Posterior vena cava (tissue), 2 donors: Measurements from ENCODE around the gene SMAP1. TPM values are rescaled to one million over a fixed set of nuclear protein-coding genes. Genes with fewer than 3 reads are reported as not detected.

Experiments
- DNase-seq: peaks from one replicate; pipeline ENCODE4 v3.0.0-alpha.2; 2020; ENCODE audit warnings: low spot score
- intact Hi-C, 2 donors: fragments of 100-400 bp; cut with DNase I; formaldehyde crosslinking; loops; one replicate each; pipeline versions ENCODE4 v1.14.1 to v1.14.2; 2022 to 2023
- long read RNA-seq, 2 donors: library from polyadenylated mRNA; unstranded; transcript quantifications; one replicate each; pipeline ENCODE4 v2.0.0, GENCODE V29; 2020 to 2021
- total RNA-seq, 2 donors: library from RNA; stranded (reverse); fragmentation: NEBNext Ultra II Directional; extraction: Animal tissue kit (Norgen Biotek cat#: 25700); gene quantifications; one replicate each; pipeline ENCODE4 v1.2.1, GENCODE V29; 2021
- donor health status: DM: yes; HTN: yes; CAD: no.
- donor health status: DM: yes; HTN: yes; CAD: no.

SMAP1 gene
- 10 to 100 TPM; 22.5 to 26.1 TPM for total RNA-seq
- long read RNA-seq, donor 1, transcript SMAP1-201 (10 exons, 2,403 nt), result major isoform, 10 of 19 reads
- long read RNA-seq, donor 1, partial matches to known transcripts, result 2 of 19 reads
- long read RNA-seq, donor 1, other reads (novel, unspliced or antisense), result 4 of 19 reads
- long read RNA-seq, donor 2, partial matches to known transcripts, result 5 of 16 reads
- long read RNA-seq, donor 2, other reads (novel, unspliced or antisense), result 7 of 16 reads

DNA sequence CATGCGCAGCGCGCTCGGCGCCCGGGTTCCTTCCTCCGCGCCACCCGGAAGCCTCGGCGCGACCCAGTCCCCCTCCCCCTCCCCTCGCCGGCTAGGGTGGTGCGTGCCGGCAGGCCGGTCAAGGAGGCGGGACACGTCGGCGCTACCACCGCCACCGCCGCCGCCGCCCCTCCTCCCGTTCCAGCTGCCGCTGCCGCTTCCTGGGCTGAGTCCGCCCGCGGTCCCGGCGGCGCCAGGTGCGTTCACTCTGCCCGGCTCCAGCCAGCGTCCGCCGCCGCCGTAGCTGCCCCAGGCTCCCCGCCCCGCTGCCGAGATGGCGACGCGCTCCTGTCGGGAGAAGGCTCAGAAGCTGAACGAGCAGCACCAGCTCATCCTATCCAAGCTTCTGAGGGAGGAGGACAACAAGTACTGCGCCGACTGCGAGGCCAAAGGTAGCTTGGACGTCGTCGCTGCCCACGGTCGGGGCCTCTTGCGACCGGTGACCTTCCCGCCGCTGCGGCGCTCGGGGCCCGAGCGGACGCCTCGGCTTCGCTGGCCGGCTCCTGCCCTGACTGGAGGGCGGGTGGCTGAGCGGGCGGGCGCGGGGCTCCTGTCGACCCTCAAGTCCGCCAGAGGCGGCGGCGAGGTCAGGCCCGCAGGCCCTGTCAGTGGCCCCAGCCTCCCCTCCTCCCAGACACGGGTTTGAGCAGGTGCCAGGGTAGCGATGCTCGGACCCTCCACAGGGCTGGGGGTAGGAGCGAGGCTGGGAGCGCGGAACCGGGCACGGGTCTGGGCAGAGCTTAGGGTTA is at the start of gene SMAP1:
Gene SMAP1 (plus strand): TSS at position 173 of the 788 bp plus-strand sequence. CDS start 141 bp downstream, at position 314.
- intact Hi-C loops, result loop anchor here in 1 of 2 donors (10.0 kb wide), 1 partner anchor 113 kb away; no protein-coding TSS in a partner anchor
- peak; percentile 98 for DNase-seq

DNA sequence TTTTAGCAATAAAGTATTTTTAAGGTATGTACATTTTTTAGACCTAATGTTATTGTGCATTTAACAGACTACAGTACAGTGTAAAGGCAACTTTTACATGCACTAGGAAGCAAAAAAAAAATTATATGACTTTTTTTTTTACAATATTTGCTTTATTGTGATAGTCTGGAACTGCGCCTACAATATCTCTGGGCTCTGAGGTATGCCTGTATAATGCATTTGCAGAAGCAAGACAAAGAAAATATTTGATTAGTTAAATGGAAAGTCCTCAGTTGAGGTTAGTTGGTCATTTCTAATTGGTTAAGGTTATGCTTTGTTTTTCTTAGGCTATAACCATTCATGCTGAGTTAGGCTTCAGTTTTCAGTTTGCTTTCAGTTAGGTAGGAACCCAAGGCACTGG is 46.9 kb upstream of the SMAP1 start:
- no peak for DNase-seq
- intact Hi-C loops, result no loop called here

DNA sequence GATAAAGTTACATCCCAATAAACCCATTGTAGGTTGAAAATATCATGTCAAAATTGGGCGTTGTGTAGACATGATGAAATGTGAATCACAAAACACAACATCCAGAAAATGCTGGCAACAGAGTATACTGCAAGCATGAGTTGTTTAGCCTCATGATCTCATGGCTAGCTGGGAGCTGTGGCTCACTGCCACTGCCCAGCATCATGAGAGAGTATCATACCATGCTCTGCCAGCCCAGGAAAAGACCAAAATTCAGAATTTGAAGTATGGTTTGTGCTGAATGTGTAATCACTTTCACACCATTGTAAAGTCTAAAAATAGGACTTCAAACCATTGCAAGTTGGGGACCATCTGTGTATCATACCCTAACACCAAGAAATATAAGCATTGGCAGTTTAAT is 45.2 kb upstream of the SMAP1 start:
- DNase-seq, result no peak
- intact Hi-C loops, result no loop called here

DNA sequence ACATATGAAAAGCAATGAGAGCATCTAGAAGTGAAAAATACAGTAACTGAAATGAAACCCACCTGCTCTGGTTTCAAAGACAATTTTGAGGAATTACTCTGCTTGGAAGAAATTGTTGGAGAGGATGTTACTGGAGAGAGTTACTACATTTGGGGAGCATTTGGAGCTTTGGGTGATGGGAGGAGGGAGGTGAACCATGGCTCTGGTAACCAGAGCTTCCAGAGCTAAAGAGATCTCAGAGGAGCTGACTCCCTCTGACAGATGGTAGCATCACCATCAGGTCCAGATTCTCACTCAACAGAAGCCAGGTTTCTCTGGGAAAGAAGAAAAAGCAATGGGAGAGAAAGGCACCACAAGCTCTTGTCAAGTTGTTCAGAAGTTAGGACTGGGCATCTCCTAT is 42.2 kb upstream of the SMAP1 start:
- intact Hi-C loops, result loop anchor here in 1 of 2 donors (2.0 kb wide), 1 partner anchor 47 kb away; no protein-coding TSS in a partner anchor
- no peak for DNase-seq

DNA sequence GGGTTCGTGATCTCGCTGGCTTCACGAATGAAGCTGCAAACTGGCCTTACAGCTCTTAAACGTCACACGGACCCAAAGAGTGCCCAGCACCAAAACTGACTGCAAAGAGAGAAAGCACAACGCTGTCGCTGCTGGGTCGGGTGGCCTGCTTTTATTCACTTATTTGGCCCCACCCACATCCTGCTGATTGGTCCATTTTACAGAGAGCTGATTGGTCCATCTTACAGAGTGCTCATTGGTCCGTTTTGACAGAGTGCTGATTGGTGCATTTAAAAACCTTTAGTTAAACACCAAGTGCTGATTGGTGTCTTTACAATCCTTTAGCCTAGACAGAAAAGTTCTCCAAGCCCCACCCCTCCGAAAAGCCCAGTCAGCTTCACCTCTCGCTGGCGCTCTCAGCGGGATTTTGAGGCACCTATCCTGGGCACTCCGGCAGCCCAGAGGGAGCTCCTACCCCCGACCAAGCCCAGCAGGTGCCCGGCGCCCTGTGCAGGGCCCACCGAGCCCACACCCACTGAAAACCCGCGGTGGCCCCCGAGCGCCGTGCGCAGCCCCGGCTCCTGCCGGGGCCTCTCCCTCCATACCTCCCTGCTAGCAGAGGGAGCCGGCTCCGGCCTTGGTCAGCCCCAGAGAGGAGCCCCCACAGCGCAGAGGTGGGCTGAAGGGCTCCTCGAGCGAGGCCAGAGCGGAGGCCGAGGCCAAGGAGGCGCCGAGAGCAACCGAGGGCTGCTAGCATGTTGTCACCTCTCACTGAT is 40.0 kb upstream of the SMAP1 start:
- DNase-seq, result no peak
- intact Hi-C loops, result no loop called here

DNA sequence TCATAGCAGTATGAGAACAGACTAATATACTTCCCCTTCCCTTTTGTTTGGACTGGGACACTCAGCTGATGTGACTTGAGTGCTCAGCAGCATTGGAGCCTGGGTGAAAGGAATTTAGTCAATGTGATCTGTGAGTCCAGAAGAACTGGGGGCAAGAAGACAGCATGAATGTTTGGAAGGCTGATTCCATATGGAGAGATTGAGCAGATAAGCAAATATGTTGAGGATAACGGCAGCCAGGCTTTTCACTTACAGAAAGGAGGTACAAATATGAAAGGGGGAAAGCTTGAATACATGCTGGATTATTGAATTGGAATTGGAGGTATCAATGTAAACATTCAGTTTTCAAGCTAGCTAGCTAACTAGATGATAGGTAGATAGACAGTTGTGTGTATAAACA is 37.8 kb upstream of the SMAP1 start:
- intact Hi-C loops, result no loop called here
- DNase-seq, result no peak

DNA sequence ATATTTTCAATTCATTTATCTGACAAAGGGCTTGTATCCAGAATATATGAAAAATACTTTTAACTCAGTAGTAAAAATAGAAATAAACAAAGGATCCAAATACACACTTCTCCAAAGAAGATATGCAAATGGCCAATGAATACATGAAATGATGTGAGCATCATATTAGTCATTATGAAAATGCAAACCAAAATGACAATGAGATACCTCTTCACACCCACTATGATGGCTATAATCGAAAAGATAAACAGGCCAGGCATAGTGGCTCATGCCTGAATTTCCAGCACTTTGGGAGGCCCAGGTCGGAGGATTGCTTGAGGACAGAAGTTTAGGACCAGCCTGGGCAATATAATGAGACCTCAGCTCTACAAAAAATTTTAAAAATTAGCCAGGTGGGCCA is 33.8 kb upstream of the SMAP1 start:
- no peak for DNase-seq
- intact Hi-C loops, result no loop called here

DNA sequence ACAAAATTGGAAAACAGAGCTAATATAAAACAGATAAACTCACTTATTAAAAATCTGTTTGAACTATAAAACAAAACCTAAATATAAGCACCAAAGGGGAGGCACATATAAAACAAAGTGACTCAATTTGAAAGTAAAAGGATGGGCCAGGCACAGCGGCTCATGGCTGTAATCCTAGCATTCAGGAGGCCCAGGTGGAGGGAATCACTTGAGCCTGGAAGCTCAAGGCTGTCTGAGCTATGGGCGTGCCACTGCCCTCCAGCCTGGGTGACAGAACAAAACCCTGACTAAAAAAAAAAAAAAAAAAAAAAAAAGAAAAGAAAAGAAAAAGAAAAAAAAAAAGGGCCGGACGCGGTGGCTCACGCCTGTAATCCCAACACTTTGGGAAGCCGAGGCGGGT is 31.1 kb upstream of the SMAP1 start:
- DNase-seq, result no peak
- intact Hi-C loops, result no loop called here

DNA sequence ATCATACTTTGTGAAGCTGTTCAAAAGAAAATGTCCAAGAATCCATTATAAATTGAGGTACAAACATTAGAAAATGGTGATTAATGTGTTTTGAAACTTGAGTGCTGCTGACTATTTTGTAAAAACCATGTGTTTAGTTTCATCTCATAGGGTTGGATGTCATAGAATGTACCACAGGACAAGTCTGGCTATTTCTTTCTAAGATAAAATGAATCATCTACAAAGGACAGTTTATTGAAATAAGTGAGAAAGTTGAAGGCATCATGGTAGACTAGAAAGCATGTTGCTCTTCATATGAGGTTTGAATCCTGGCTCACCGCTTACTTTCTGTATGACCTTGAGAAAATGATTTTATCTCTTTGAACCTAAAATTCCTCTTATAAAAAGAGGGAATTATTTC is 29.2 kb upstream of the SMAP1 start:
- intact Hi-C loops, result no loop called here
- DNase-seq, result no peak

DNA sequence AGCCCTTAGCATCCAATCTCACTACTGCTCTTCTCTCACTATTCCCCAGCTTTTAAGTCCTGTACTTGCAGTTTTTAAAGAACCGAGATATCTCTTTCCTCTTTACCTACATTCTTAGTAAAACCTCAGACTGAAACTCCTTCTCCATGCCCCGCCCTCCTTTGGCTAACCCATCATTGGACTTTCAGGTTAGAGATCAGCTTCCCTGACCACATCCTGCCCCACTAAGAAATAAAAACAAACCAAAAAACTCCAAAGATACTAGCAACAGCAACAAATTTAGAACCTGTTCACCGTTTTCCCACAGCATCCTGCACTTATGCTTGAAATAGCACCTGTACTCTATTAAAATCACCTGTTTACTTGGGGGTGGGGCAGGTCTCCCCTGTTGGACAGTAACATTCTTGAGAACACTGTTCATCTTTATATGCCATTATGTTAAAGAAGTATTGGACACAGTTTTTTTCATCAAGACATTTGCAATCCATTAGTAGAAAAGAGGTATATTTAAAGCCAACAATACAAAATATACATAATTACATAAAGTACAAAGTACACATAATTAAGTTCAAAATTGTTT is 16.3 kb upstream of the SMAP1 start:
- DNase-seq, result no peak
- intact Hi-C loops, result no loop called here

DNA sequence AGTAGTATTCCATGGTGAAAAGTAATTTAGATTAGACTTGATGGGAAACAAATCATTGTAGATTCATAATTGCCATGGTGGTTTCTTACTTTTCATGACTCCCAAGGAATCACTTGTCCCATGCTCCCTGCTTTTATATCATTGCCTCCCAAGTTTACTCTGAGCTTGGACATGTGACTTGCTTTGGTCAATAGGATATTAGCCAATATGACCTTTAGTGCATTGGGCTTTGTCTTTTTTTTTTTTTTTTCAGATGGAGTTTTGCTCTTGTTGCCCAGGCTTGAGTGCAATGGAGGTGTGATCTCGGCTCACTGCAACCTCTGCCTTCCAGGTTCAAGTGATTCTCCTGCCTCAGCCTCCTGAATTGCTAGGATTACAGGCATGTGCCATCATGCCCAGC is 15.5 kb upstream of the SMAP1 start:
- intact Hi-C loops, result no loop called here
- no peak for DNase-seq

DNA sequence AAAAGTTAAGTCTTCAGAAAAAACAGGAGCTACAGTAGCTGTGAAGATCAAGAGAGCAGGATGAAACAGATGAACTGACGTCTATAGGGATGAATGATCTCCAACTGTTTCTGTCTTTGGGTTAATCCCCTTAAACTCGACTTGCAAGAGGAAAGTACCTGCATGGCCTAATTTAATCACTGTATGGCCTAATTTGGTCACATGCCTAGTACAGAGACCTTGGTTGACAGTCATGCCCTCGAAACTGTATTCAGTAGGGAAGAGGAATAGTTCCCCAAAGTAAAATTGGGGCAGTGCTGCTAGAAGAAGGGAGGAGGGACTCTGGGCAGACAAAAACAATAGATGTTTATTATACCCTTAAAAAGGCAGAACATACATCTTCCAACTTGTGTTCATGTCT is 10.0 kb upstream of the SMAP1 start:
- no peak for DNase-seq
- intact Hi-C loops, result no loop called here

DNA sequence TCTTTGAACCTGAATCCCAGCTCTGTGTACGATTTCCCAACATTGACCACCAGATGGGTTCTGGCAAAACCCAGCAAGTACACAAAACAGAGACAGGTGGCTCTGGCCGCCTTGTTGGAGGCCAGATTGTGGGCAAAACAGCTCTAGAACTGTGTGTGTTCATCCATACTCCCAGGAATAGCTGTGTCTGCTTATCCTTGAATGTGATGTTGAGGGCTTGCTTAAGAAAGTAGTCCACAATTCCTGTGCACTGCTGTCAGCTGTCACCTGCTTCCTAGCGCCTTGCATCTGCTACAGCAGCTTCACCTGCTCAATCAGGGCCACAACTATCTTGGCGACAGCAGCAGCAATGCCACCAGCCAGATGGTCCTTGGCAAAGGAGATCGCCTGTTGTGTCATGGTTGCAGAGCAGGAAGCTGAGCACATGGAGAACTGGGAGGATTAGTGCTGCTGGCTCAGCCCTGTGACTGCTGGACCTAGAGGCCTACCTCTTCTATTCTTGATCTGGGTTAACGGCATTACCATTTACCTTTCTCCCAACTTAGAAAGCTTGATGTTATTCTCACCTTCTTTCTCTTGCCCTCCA is 3.7 kb upstream of the SMAP1 start:
- no peak for DNase-seq
- intact Hi-C loops, result loop anchor here in 1 of 2 donors (10.0 kb wide), 1 partner anchor 109 kb away; no protein-coding TSS in a partner anchor

DNA sequence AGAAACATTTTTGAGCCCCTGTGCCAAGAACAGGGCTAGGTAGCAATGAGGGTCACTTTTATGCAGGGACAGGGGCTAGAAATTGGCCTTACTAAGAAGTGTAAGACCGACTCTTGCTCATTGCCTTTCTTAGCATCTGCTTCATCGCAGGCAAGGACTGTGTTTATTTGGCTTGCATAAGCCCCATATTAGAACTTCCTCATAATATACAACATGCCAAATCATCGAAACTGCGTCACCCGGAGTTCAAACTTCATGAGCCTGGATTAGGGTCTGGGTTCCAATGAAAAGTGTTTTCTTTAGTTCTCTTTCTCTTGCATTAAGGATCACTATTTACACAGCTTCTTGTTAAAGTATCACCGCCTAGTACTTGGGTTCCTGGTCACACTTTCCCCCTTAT is 977 bp upstream of the SMAP1 start:
- no peak for DNase-seq
- intact Hi-C loops, result loop anchor here in 1 of 2 donors (10.0 kb wide), 1 partner anchor 112 kb away; no protein-coding TSS in a partner anchor

DNA sequence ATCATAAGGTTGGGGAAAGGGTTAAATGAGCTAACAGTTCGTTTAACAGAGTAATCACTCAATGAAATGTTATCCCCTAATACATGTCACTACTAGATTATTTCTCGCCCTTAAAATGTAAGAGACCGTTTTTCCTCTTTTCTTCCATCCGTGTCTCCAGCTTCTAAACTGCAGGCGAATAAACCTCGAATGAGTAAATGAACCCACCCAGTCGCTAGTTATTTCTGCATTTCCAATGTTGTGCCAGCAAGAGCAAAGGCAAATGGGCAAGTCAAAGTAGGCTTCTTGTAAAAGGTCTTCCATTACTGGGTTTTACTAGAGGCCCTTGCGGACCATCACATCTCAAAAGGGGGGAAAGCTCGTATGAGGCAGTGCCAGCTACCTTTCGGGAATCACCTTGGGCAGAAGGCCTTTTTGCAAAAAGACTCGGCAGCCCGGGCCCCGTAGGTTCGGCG is 400 bp upstream of the SMAP1 start:
- intact Hi-C loops, result loop anchor here in 1 of 2 donors (10.0 kb wide), 1 partner anchor 112 kb away; no protein-coding TSS in a partner anchor

DNA sequence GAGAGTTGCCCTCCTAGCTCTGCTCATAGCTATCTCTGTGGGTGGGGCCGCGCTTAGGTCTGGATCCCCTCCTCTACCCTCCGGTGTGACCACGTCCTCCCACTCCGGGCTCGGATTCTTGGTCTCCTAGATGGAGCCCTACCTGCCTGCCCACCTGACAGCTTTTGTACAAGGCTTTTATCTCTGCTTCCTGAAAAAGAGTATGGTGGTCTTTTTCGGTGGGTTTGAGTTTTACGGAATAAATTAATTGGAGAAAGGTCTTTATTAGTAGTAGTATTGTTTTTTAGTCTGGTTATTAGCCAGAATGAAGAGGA is 773 bp downstream of the SMAP1 start:
- no peak for DNase-seq
- intact Hi-C loops, result loop anchor here in 1 of 2 donors (10.0 kb wide), 1 partner anchor 114 kb away; no protein-coding TSS in a partner anchor

More for the DNA sequence above, 400 bp upstream of the SMAP1 start:
- no peak for DNase-seq

DNA sequence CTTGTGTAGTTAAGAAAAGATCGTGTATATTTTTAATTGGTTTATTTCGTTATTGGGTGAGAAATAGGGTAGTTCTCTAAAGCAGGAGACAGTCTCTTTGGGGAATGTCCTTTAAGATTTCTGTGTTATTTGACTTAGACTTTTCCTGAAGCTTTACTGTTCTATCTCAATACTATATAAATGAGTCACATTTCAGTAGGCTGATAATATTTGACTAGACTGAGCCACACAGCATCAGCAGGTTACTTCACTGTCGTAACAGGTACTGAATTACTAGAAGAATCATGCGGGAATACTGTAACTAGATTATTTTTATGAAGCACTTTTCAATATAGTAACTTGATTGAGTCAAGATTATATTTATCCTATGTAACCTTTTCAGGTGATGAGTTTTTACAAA is 1.4 kb downstream of the SMAP1 start:
- intact Hi-C loops, result loop anchor here in 1 of 2 donors (10.0 kb wide), 1 partner anchor 114 kb away; no protein-coding TSS in a partner anchor
- no peak for DNase-seq

DNA sequence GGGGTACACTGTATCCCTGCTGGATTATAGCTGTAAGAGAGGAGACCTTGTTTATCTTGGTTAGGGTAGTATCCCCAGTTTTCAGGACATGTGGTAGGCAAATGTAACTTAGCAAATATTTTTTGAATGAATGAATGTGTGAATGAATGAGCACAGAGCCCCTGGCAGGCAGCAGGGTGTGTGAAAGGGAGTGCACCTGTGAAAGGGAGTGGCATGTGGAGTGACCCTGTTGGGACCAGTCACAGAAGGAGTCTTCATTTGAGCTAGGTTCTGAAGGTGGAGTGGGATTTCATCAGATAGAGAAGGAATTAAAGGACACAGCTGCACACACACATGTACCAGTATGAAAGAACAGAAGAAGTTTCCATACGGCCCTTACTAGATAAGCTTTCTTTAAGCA is 4.9 kb downstream of the SMAP1 start:
- intact Hi-C loops, result no loop called here
- no peak for DNase-seq

DNA sequence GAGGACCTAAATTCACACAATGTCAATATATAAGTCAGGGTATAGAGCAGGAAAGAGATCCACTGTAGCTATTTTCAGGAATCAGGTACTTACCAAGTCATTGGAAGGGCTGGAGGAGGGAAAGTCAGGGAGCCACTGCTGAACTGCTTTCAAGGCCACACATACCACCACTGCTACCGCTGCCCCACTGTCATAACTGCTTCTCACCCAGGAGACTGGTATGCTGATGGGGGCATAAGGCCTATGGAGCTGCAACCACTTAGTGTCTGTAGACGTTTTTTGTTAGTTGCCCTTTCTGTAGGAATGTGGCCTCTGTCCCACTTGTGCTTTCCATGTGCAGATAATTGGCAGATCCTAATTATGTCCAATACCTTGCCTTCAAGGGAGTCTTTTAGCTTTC is 5.4 kb downstream of the SMAP1 start:
- intact Hi-C loops, result no loop called here
- no peak for DNase-seq
